ENCODE measurements around the gene TTLL4. TPM values are rescaled to one million over a fixed set of nuclear protein-coding genes. Genes with fewer than 3 reads are reported as not detected.

The TTLL4 gene
- polyA plus RNA-seq, 1 of the 3 experiments (the other 2 are of a cell fraction): 15.6 TPM

DNA sequence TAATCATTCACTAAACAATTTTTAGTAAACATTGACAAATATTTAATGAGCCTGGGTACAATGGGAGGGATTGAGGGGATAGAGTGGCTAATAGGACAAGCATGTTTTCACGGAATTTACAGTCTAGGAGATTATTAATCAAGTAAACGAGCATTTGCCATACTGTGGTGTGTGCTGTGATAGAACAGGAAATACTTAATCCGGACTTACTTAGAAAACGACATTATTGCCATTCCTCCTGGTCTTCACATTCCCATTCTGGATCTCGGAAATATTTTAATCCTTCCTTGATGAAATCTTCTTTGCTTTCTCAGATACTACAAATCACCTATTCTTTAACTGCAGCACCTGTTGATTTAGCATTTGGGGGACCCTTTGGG, 905 bp downstream of the TTLL4 start:
- Histone ChIP-seq H3K79me2 (ENCODE audit: insufficient read depth) (peaks cover 50% of the 10 kb centered on the region), H3K27ac (ENCODE audit: low read depth in 2 of 2, low read length in 1 of 2) (peak overlapping the region; percentile 74 to 79), H3K9me3 (no peaks in the 10 kb centered on the region), H3K4me1 (ENCODE audit: control insufficient read depth in 1 of 2, insufficient read depth in 2 of 2, low read depth in 1 of 2, low read length in 1 of 2) (peaks cover 0 to 11% of the 10 kb centered on the region in 2 experiments; a peak in 1 of 4 replicates), H3K36me3 (replicated peaks in 1 of 2; ENCODE audit: control insufficient read depth in 1 of 2, insufficient read depth in 2 of 2, low read length in 1 of 2) (peaks cover 0 to 15% of the 10 kb centered on the region in 2 experiments), H3K4me3 (ENCODE audit: low read depth in 2 of 2, low read length in 1 of 2) (peak overlapping the region; percentile 74 to 81), H3K27me3 (ENCODE audit: insufficient read depth) (no peaks in the 10 kb centered on the region), H3K9ac (peak overlapping the region; percentile 79), H3K9me2 (no peaks in the 10 kb centered on the region), H4K20me1 (ENCODE audit: insufficient read depth) (peaks cover 6% of the 10 kb centered on the region; the same call in 1 of the 2 replicates), H3F3A (replicated peaks; ENCODE audit: insufficient read depth) (peaks cover 5% of the 10 kb centered on the region), H2AFZ (ENCODE audit: low read depth) (peak overlapping the region; percentile 88), H3K4me2 (peak overlapping the region; percentile 78)
- peak; percentile 23 for DNase-seq
- WGBS (ENCODE audit: low lambda C conversion rate): 3% methylated on average over 5 of the region's 5 CpGs
- TF ChIP-seq, protein P1, sequence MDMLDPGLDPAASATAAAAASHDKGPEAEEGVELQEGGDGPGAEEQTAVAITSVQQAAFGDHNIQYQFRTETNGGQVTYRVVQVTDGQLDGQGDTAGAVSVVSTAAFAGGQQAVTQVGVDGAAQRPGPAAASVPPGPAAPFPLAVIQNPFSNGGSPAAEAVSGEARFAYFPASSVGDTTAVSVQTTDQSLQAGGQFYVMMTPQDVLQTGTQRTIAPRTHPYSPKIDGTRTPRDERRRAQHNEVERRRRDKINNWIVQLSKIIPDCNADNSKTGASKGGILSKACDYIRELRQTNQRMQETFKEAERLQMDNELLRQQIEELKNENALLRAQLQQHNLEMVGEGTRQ (IDR thresholded peaks at IDR 0.05; ENCODE audit: borderline replicate concordance, low read depth, low read length): no peak
- TF ChIP-seq RAD21 (IDR thresholded peaks at IDR 0.05; ENCODE audit: low read length) (no peak), TCF12 (IDR thresholded peaks at IDR 0.05) (no peak), FOXJ3 (CRISPR knock-in tag; IDR thresholded peaks at IDR 0.05) (no peak), TAF1 (IDR thresholded peaks at IDR 0.05; ENCODE audit: borderline replicate concordance, low read depth, low read length) (no peak), FOSL2 (IDR thresholded peaks at IDR 0.05; ENCODE audit: borderline replicate concordance, low read depth) (no peak), TEAD4 (IDR thresholded peaks at IDR 0.05; ENCODE audit: borderline replicate concordance, insufficient read depth) (no peak), GABPA (IDR thresholded peaks at IDR 0.05; ENCODE audit: low read depth) (no peak), RXRA (IDR thresholded peaks at IDR 0.05; ENCODE audit: borderline replicate concordance, low read depth) (no peak), SIN3A (IDR thresholded peaks at IDR 0.05; ENCODE audit: borderline replicate concordance, low read depth, low read length) (no peak), YY1 (IDR thresholded peaks at IDR 0.05; ENCODE audit: low read depth) (no peak), EP300 (IDR thresholded peaks at IDR 0.05; ENCODE audit: borderline replicate concordance in 1 of 2, low read depth in 1 of 2, low read length in 1 of 2) (no peak), MXI1 (IDR thresholded peaks at IDR 0.05; ENCODE audit: low read depth, low read length) (no peak)
- TF ChIP-seq, protein P2, sequence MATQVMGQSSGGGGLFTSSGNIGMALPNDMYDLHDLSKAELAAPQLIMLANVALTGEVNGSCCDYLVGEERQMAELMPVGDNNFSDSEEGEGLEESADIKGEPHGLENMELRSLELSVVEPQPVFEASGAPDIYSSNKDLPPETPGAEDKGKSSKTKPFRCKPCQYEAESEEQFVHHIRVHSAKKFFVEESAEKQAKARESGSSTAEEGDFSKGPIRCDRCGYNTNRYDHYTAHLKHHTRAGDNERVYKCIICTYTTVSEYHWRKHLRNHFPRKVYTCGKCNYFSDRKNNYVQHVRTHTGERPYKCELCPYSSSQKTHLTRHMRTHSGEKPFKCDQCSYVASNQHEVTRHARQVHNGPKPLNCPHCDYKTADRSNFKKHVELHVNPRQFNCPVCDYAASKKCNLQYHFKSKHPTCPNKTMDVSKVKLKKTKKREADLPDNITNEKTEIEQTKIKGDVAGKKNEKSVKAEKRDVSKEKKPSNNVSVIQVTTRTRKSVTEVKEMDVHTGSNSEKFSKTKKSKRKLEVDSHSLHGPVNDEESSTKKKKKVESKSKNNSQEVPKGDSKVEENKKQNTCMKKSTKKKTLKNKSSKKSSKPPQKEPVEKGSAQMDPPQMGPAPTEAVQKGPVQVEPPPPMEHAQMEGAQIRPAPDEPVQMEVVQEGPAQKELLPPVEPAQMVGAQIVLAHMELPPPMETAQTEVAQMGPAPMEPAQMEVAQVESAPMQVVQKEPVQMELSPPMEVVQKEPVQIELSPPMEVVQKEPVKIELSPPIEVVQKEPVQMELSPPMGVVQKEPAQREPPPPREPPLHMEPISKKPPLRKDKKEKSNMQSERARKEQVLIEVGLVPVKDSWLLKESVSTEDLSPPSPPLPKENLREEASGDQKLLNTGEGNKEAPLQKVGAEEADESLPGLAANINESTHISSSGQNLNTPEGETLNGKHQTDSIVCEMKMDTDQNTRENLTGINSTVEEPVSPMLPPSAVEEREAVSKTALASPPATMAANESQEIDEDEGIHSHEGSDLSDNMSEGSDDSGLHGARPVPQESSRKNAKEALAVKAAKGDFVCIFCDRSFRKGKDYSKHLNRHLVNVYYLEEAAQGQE (IDR thresholded peaks at IDR 0.05; ENCODE audit: low read depth, low read length): no peak
- TF ChIP-seq, protein P3, sequence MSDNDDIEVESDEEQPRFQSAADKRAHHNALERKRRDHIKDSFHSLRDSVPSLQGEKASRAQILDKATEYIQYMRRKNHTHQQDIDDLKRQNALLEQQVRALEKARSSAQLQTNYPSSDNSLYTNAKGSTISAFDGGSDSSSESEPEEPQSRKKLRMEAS (IDR thresholded peaks at IDR 0.05; ENCODE audit: low read depth): no peak
- TF ChIP-seq, protein P4, sequence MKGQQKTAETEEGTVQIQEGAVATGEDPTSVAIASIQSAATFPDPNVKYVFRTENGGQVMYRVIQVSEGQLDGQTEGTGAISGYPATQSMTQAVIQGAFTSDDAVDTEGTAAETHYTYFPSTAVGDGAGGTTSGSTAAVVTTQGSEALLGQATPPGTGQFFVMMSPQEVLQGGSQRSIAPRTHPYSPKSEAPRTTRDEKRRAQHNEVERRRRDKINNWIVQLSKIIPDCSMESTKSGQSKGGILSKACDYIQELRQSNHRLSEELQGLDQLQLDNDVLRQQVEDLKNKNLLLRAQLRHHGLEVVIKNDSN (IDR thresholded peaks at IDR 0.05; ENCODE audit: borderline replicate concordance, low read depth): no peak
- TF ChIP-seq, protein P5, sequence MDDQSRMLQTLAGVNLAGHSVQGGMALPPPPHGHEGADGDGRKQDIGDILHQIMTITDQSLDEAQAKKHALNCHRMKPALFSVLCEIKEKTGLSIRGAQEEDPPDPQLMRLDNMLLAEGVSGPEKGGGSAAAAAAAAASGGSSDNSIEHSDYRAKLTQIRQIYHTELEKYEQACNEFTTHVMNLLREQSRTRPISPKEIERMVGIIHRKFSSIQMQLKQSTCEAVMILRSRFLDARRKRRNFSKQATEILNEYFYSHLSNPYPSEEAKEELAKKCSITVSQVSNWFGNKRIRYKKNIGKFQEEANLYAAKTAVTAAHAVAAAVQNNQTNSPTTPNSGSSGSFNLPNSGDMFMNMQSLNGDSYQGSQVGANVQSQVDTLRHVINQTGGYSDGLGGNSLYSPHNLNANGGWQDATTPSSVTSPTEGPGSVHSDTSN (IDR thresholded peaks at IDR 0.05): no peak
- TF ChIP-seq, protein P6, sequence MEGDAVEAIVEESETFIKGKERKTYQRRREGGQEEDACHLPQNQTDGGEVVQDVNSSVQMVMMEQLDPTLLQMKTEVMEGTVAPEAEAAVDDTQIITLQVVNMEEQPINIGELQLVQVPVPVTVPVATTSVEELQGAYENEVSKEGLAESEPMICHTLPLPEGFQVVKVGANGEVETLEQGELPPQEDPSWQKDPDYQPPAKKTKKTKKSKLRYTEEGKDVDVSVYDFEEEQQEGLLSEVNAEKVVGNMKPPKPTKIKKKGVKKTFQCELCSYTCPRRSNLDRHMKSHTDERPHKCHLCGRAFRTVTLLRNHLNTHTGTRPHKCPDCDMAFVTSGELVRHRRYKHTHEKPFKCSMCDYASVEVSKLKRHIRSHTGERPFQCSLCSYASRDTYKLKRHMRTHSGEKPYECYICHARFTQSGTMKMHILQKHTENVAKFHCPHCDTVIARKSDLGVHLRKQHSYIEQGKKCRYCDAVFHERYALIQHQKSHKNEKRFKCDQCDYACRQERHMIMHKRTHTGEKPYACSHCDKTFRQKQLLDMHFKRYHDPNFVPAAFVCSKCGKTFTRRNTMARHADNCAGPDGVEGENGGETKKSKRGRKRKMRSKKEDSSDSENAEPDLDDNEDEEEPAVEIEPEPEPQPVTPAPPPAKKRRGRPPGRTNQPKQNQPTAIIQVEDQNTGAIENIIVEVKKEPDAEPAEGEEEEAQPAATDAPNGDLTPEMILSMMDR (IDR thresholded peaks at IDR 0.05): no peak
- CTCF ChIA-PET: interaction anchor here (0.7 to 2.6 kb wide), 18 partner anchors 9 to 428 kb away, joined by 3 to 31 read pairs (median 5); partner anchors contain the start of genes PRKAG3, RNF25 and STK36
- POLR2A ChIA-PET: no interaction called here

Measured in SK-N-SH (cell line).